SH-SY5Y (cell line): ENCODE data around the gene ZSCAN21.

ENCODE experiments used
- GATA2 ChIP-seq: IDR thresholded peaks from 2 replicates; pipeline ENCODE4 v1.6.1; 2011; ENCODE audit warnings: mild to moderate bottlenecking, low read depth, low read length
- GATA3 ChIP-seq: IDR thresholded peaks from 2 replicates; pipeline ENCODE4 v1.6.1; 2011; ENCODE audit warnings: low read depth, mild to moderate bottlenecking, low read length, moderate library complexity

GRCh38 chr7:100048680-100049079 is 894 bp upstream of the ZSCAN21 start:
- TF ChIP-seq GATA2: no peak
- no peak for TF ChIP-seq GATA3
